Astrocyte (in vitro differentiated cells and primary cell): Measurements from ENCODE around the gene ADAM23. TPM values are rescaled to one million over a fixed set of nuclear protein-coding genes. Genes with fewer than 3 reads are reported as not detected.

Experiments
- DNase-seq: peaks from one replicate; pipeline ENCODE4 v3.0.0-alpha.2; 2010; ENCODE audit warnings: low read depth
- FAIRE-seq: peaks from 2 replicates; lab custom pipeline; 2011; peaks lifted over from hg19 to GRCh38; lab: Jason Lieb, UNC
- H2AFZ ChIP-seq: 2 replicates; pipeline ENCODE4 v1.6.0; 2012; ENCODE audit warnings: low read depth, low read length, inconsistent platforms
- H3K27ac ChIP-seq: 2 replicates; pipeline ENCODE4 v1.5.1; 2011; ENCODE audit warnings: low read depth, low read length, inconsistent platforms
- H3K27me3 ChIP-seq: 2 replicates; pipeline ENCODE4 v1.6.0; 2011; ENCODE audit warnings: low read length, inconsistent platforms; ENCODE audit not compliant: insufficient read depth
- H3K36me3 ChIP-seq: 2 replicates; pipeline ENCODE4 v1.5.1; 2011; ENCODE audit warnings: low read length, inconsistent platforms; ENCODE audit not compliant: insufficient read depth
- H3K4me1 ChIP-seq: 2 replicates; pipeline ENCODE4 v1.5.1; 2011; ENCODE audit warnings: low read length, inconsistent platforms; ENCODE audit not compliant: insufficient read depth
- H3K4me2 ChIP-seq: 2 replicates; pipeline ENCODE4 v1.6.0; 2012; ENCODE audit warnings: low read length, inconsistent platforms
- H3K4me3 ChIP-seq: 2 replicates; pipeline ENCODE4 v1.5.1; 2011; ENCODE audit warnings: low read depth, mild to moderate bottlenecking, low read length, inconsistent platforms; ENCODE audit not compliant: insufficient read depth
- H3K79me2 ChIP-seq: 2 replicates; pipeline ENCODE4 v1.6.0; 2012; ENCODE audit warnings: mild to moderate bottlenecking, low read length, inconsistent platforms; ENCODE audit not compliant: insufficient read depth
- H3K9ac ChIP-seq: 2 replicates; pipeline ENCODE4 v1.6.0; 2012; ENCODE audit warnings: mild to moderate bottlenecking, low read length, inconsistent platforms
- H3K9me3 ChIP-seq: 2 replicates; pipeline ENCODE4 v1.5.1; 2012; ENCODE audit warnings: low read depth, mild to moderate bottlenecking, low read length, inconsistent platforms; ENCODE audit not compliant: insufficient read depth
- H4K20me1 ChIP-seq: 2 replicates; pipeline ENCODE4 v1.6.0; 2012; ENCODE audit warnings: low read length, inconsistent platforms; ENCODE audit not compliant: insufficient read depth
- H3K27ac Mint-ChIP-seq: one replicate; pipeline ENCODE4 v1.8.0; 2021; ENCODE audit warnings: mild to moderate bottlenecking, mixed read lengths; ENCODE audit not compliant: unreplicated experiment
- H3K27me3 Mint-ChIP-seq: one replicate; pipeline ENCODE4 v1.8.0; 2021; ENCODE audit warnings: low read depth, mixed read lengths; ENCODE audit not compliant: unreplicated experiment
- H3K36me3 Mint-ChIP-seq: one replicate; pipeline ENCODE4 v1.8.0; 2021; ENCODE audit warnings: low read depth, mixed read lengths; ENCODE audit not compliant: unreplicated experiment
- H3K4me1 Mint-ChIP-seq: one replicate; pipeline ENCODE4 v1.8.0; 2021; ENCODE audit warnings: low read depth, mixed read lengths; ENCODE audit not compliant: unreplicated experiment
- H3K4me3 Mint-ChIP-seq: one replicate; pipeline ENCODE4 v1.8.0; 2021; ENCODE audit warnings: mild to moderate bottlenecking, moderate library complexity, mixed read lengths; ENCODE audit not compliant: unreplicated experiment
- H3K9me3 Mint-ChIP-seq: one replicate; pipeline ENCODE4 v1.8.0; 2021; ENCODE audit warnings: mild to moderate bottlenecking, mixed read lengths; ENCODE audit not compliant: unreplicated experiment
- EZH2 ChIP-seq: IDR thresholded peaks from 2 replicates; pipeline ENCODE4 v1.6.1; 2012; ENCODE audit warnings: mild to moderate bottlenecking, low read length, inconsistent platforms; ENCODE audit not compliant: insufficient read depth
- total RNA-seq: library from RNA; stranded (reverse); gene quantifications from 2 replicates; pipeline ENCODE4 v1.2.1, GENCODE V29; 2021
- TF ChIP-seq, protein P1 (sequence below): IDR thresholded peaks from 2 replicates; pipeline ENCODE4 v1.5.1; 2011; ENCODE audit warnings: low read depth, mild to moderate bottlenecking, inconsistent platforms, low read length, moderate library complexity; ENCODE audit not compliant: insufficient read depth

ADAM23 gene
- total RNA-seq, 1 donor from 2014 or later = 13.9 TPM

DNA sequence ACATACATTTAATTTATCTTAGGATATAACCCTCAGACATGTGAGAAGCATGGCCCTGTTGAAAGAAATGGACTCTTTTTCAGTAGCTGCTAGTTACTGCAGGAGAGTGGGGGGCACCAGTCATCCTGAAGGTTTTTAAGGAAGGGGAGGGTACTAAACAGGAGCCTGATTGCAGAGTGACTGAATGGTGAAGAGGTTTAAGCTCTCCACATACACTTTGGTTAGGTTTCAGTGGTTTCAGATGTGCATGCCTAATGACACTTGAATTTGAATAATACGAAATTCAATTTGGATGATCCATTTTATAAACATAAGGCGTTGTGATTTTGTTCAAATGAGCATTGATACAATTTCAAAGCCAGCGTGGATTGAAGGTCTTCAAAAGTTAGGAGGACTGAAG, 188.0 kb downstream of the ADAM23 start:
- H2AFZ ChIP-seq = no peak overlapping the region
- H3K9me3 ChIP-seq = no peaks in the 10 kb centered on the region
- no peaks in the 10 kb centered on the region for H3K4me1 Mint-ChIP-seq
- DNase-seq (no peak), FAIRE-seq (no peak)
- no peaks in the 10 kb centered on the region for H3K4me1 ChIP-seq
- H3K79me2 ChIP-seq = no peaks in the 10 kb centered on the region
- no peak overlapping the region for H3K27ac Mint-ChIP-seq
- no peaks in the 10 kb centered on the region for H3K27me3 ChIP-seq
- TF ChIP-seq, protein P1, sequence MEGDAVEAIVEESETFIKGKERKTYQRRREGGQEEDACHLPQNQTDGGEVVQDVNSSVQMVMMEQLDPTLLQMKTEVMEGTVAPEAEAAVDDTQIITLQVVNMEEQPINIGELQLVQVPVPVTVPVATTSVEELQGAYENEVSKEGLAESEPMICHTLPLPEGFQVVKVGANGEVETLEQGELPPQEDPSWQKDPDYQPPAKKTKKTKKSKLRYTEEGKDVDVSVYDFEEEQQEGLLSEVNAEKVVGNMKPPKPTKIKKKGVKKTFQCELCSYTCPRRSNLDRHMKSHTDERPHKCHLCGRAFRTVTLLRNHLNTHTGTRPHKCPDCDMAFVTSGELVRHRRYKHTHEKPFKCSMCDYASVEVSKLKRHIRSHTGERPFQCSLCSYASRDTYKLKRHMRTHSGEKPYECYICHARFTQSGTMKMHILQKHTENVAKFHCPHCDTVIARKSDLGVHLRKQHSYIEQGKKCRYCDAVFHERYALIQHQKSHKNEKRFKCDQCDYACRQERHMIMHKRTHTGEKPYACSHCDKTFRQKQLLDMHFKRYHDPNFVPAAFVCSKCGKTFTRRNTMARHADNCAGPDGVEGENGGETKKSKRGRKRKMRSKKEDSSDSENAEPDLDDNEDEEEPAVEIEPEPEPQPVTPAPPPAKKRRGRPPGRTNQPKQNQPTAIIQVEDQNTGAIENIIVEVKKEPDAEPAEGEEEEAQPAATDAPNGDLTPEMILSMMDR = no peak
- TF ChIP-seq EZH2 = no peak
- H3K27ac ChIP-seq = no peak overlapping the region
- H3K36me3 ChIP-seq = no peaks in the 10 kb centered on the region
- no peaks in the 10 kb centered on the region for H3K27me3 Mint-ChIP-seq
- H3K4me3 ChIP-seq = no peak overlapping the region
- H3K4me2 ChIP-seq = no peak overlapping the region
- H3K36me3 Mint-ChIP-seq = no peaks in the 10 kb centered on the region
- no peaks in the 10 kb centered on the region for H3K9me3 Mint-ChIP-seq
- H3K4me3 Mint-ChIP-seq = no peak overlapping the region
- H3K9ac ChIP-seq = no peak overlapping the region
- H4K20me1 ChIP-seq = no peaks in the 10 kb centered on the region

DNA sequence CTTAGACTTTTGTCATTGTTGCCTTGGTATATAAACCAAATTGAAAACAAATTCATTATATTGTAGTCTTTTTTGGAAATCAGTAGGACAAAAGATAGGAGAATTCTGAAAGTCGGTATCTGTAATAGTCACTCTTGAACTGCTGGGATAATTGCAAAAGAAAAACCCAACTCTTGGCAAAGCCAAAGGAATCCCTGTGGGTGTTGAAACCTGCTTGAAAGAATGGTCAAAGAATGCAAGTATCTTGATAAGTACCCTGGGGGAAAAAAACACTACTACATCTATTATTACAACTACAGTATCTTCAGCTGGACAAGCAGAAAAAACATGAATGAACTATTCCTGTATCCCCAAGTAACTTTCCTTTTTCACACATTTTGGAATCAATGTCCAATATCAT, 191.7 kb downstream of the ADAM23 start:
- Mint-ChIP-seq H3K36me3 (no peaks in the 10 kb centered on the region), H3K4me1 (no peaks in the 10 kb centered on the region), H3K4me3 (no peak overlapping the region), H3K9me3 (no peaks in the 10 kb centered on the region), H3K27me3 (no peaks in the 10 kb centered on the region), H3K27ac (no peak overlapping the region)
- H3K4me1 ChIP-seq = no peaks in the 10 kb centered on the region
- H3K4me2 ChIP-seq = no peak overlapping the region
- no peak for TF ChIP-seq EZH2
- TF ChIP-seq, protein P1 = no peak
- DNase-seq = peak; percentile 3
- no peaks in the 10 kb centered on the region for H3K36me3 ChIP-seq
- no peaks in the 10 kb centered on the region for H3K27me3 ChIP-seq
- no peaks in the 10 kb centered on the region for H3K79me2 ChIP-seq
- FAIRE-seq = no peak
- H4K20me1 ChIP-seq = no peaks in the 10 kb centered on the region
- H2AFZ ChIP-seq = no peak overlapping the region
- no peak overlapping the region for H3K9ac ChIP-seq
- H3K9me3 ChIP-seq = no peaks in the 10 kb centered on the region
- H3K4me3 ChIP-seq = no peak overlapping the region
- no peak overlapping the region for H3K27ac ChIP-seq

DNA sequence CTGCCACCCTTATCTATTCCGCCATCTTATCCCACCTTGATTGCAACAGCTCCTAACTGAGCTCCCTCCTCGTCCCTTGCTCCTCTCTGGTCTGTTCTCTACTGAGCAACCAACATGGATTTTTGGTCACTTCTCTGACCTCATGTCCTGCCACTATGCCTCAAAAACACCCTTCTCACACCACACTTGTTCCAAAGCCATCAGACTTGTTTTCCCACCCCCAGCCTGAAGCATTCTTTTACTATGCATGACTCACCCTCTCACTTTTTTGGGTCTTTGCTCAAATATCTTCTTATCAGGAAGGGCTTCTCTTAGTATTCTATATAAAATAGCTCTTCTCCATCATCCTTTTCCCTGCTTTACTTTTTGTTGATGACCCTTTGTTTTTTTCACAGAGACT, 196.3 kb downstream of the ADAM23 start:
- H4K20me1 ChIP-seq = no peaks in the 10 kb centered on the region
- no peak for DNase-seq
- TF ChIP-seq, protein P1 = no peak
- TF ChIP-seq EZH2 = no peak
- H3K9me3 ChIP-seq = no peaks in the 10 kb centered on the region
- Mint-ChIP-seq H3K36me3 (no peaks in the 10 kb centered on the region), H3K27ac (no peak overlapping the region), H3K27me3 (peaks cover 17% of the 10 kb centered on the region), H3K4me3 (no peak overlapping the region), H3K4me1 (no peaks in the 10 kb centered on the region), H3K9me3 (no peaks in the 10 kb centered on the region)
- no peaks in the 10 kb centered on the region for H3K79me2 ChIP-seq
- H2AFZ ChIP-seq = no peak overlapping the region
- H3K4me3 ChIP-seq = no peak overlapping the region
- no peak overlapping the region for H3K9ac ChIP-seq
- peaks cover 6% of the 10 kb centered on the region for H3K4me1 ChIP-seq
- H3K27me3 ChIP-seq = peaks cover 17% of the 10 kb centered on the region
- H3K4me2 ChIP-seq = no peak overlapping the region
- H3K36me3 ChIP-seq = no peaks in the 10 kb centered on the region
- no peak overlapping the region for H3K27ac ChIP-seq
- no peak for FAIRE-seq
